Fibroblast of lung (primary cell): ENCODE results near the gene C10orf143.

Experiments used
- CTCF ChIP-seq, 2 donors: IDR thresholded peaks in 1 of 2; conservative IDR thresholded peaks in 1 of 2; 1 replicate in 1 of 2; 2 replicates in 1 of 2; pipeline ENCODE4 v1.5.1; 2011 to 2012; ENCODE audit warnings: low read length in 2 of 2, control low read depth in 1 of 2, inconsistent platforms in 1 of 2, low read depth in 1 of 2, mild to moderate bottlenecking in 1 of 2
- EZH2 ChIP-seq: IDR thresholded peaks from 2 replicates; pipeline ENCODE4 v1.5.1; 2012; ENCODE audit warnings: low read length, control low read depth, mild to moderate bottlenecking; ENCODE audit errors: missing control alignments

DNA sequence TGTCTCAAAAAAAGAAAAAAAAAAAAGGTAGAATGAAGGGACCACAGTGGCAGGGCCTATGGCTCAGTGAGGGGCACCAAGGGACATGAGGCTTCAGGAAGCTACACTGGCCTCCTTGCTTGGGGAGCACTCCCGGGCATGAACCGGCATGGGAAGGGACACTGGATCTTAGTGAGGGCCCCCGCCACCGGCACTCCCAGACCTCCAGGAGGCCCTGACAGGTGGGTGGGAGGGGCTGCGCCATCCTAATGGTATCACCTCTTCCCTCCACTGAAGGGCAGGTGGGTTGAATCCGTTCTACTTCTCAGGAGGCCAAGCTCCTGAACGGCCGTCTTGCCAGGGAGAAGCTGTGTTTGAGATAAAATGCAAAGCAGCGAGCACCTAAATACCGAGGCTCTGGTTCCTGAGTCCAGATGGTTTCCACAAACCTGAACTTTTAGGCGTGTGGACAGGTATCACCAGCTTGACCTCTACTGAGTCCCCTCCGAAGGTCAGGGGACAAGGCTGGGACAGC is 69.8 kb downstream of the C10orf143 start:
- TF ChIP-seq CTCF (conservative IDR thresholded peaks at IDR 0.05 in 1 of 2, IDR thresholded peaks at IDR 0.05 in 1 of 2; ENCODE audit: low read depth in 1 of 2, low read length in 2 of 2) (no peak), EZH2 (no peak)
